MG63 (cell line): ENCODE results near the gene TBX10. TPM values are rescaled to one million over a fixed set of nuclear protein-coding genes. Genes with fewer than 3 reads are reported as not detected.
"Not testable (repeated sequence)": the region's sequence is repeated elsewhere in the genome, so short reads cannot be mapped to it uniquely, and the experiment has no call there.

ENCODE experiments used
- DNase-seq: peaks from one replicate; pipeline ENCODE4 v3.0.0-alpha.2; 2020
- H3K27me3 ChIP-seq: fragments of 250-450 bp; sonication (Bioruptor Pico); 2 replicates; pipeline ENCODE4 v1.5.1; 2020; ENCODE audit warnings: mild to moderate bottlenecking, moderate library complexity
- H3K36me3 ChIP-seq: fragments of 250-450 bp; sonication (Bioruptor Pico); 2 replicates; pipeline ENCODE4 v1.5.1; 2020; ENCODE audit warnings: mild to moderate bottlenecking, moderate library complexity
- H3K4me3 ChIP-seq: fragments of 250-450 bp; sonication (Bioruptor Pico); 2 replicates; pipeline ENCODE4 v1.5.1; 2020; ENCODE audit warnings: mild to moderate bottlenecking, moderate library complexity
- H3K9me3 ChIP-seq: fragments of 250-450 bp; sonication (Bioruptor Pico); 2 replicates; pipeline ENCODE4 v1.5.1; 2020; ENCODE audit warnings: mild to moderate bottlenecking, moderate library complexity
- total RNA-seq: library from RNA; depleted of rRNA; stranded (reverse); fragments of >200 nt; shearing (Covaris generic); gene quantifications from 2 replicates; pipeline ENCODE4 v1.2.3, GENCODE V29; 2014; ENCODE audit warnings: low replicate concordance

Gene TBX10
- total RNA-seq, 1 experiment from 2014 or later = not detected

DNA sequence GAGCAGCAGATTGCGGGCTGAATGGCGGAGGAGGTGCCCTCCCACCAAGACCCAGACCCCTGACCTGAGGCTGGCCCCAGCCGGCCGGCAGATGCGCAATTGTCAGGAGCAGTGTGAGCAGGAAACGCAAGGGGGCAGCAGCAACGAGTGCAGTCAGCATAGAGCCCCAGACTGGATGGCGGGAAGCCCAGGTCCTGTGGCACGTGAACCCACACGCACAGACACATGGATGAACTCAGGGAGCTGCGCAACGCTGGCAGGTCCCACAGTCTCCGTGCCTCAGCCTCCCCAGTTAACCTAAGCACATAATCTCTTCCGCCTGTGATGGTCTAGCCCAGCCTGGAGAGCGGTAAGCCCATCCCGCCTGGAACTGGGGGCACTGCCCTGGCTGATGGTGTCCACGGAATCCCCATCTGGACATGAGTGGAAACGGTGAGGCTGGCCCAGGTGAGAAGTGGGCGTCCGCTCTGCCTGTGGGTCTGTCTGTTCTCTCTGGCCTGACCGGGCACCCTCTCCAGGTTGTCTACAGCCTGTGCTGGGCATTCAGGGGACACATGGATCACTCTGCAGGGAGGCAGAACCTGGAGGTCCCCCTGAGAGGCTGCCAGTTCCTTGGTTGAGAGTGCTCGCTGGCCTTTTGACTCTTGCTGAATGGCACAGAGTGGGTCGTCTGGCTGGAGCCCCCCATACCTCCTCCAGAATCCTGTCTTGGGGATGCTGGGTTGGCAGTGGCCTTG, 626 bp upstream of the TBX10 start:
- Histone ChIP-seq H3K4me3 (no peak overlapping the region), H3K36me3 (no peaks in the 10 kb centered on the region), H3K27me3 (0 out of 2 replicates have a peak, but pooled peaks cover 3% of the 10 kb centered on the region), H3K9me3 (no peaks in the 10 kb centered on the region)
- DNase-seq = peak; percentile 74

DNA sequence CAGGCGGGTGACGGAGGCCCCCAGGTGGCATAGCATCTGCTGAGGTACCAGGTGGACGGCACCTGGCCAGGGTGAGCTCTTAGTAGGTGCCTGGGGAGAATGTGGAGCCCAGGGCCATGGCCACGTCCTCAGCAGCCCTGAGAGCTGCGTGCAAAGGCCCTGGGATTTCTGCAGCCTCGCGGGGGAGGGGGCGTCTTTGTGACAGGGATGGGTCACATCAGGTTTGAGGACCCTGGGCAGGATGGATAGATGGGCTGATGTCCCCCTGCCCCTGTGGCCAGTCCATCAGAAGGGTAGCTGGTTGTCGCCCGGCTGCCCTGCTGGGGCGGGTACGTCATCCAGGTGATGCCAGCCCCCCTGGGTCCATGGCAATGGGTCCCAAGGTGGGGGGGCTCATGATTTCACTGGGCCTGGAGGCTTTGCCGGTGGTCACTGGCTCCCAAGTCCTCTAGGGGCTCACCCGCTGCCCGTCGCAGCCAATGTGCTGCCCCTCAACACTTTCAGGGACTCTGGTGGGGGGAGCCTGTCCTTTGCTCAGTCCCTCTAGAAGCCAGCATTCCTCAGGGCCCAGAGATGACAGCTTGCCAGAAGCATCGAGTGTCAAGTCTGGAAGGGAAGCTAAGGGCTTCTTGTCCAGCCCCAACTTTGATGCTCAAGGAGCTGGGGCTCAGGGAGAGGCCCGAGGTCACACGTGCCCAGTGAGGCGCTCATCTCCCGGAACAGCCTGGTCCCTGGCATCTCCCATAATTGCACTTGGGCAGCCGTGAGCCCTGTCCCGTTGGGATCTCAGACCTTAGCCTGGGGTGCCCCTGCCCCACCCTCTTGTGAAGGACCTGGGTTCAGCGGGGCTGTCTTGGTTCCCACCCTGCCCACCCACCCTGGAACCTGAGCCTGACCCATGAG, 777 bp downstream of the TBX10 start:
- Histone ChIP-seq H3K27me3 (0 out of 2 replicates have a peak, but pooled peaks cover 3% of the 10 kb centered on the region), H3K36me3 (no peaks in the 10 kb centered on the region), H3K4me3 (no peak overlapping the region), H3K9me3 (no peaks in the 10 kb centered on the region)
- DNase-seq = no peak

GRCh38 chr11:67637441-67637840, 2.1 kb downstream of the TBX10 start:
- H3K36me3 ChIP-seq, H3K9me3 ChIP-seq, DNase-seq, H3K4me3 ChIP-seq, H3K27me3 ChIP-seq: not testable (repeated sequence)

DNA sequence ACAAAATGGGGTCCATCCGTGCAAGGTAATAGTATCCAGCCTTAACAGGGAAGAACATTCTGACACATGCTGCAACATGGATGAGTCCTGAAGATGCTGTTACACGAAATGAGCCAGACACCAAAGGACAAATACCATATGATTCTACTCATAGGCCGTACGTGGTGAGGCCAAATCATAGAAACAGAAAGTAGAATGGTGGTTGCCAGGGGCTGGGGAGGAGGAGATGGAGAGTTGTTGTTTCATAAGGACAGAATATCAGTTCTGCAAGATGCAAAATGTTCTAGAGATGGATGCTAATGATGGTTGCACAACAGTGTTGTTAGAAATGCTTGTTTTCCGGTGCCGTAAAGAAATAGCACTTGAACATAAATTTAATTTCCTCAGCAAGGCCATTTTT, 2.6 kb downstream of the TBX10 start:
- 0 out of 2 replicates have a peak, but pooled peaks cover 3% of the 10 kb centered on the region for H3K27me3 ChIP-seq
- no peak for DNase-seq
- H3K9me3 ChIP-seq = no peaks in the 10 kb centered on the region
- no peak overlapping the region for H3K4me3 ChIP-seq
- H3K36me3 ChIP-seq = no peaks in the 10 kb centered on the region

DNA sequence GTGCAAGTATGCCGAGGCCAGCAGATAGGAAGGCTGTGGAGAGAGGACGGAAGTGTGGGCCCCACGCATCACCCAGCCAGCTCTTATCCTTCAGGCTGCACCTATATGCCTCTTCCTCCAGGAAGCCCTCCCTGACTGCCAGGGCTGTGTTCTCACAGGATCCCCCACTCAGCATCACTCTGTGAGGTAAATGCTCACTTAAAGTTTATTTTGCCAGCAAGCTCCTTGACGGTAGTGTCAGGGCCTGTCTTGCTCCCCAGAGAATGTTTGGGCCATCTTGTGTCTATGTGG, 4.4 kb downstream of the TBX10 start:
- H3K9me3 ChIP-seq = no peaks in the 10 kb centered on the region
- H3K36me3 ChIP-seq = no peaks in the 10 kb centered on the region
- no peak for DNase-seq
- 0 out of 2 replicates have a peak, but pooled peaks cover 3% of the 10 kb centered on the region for H3K27me3 ChIP-seq
- H3K4me3 ChIP-seq = no peak overlapping the region

DNA sequence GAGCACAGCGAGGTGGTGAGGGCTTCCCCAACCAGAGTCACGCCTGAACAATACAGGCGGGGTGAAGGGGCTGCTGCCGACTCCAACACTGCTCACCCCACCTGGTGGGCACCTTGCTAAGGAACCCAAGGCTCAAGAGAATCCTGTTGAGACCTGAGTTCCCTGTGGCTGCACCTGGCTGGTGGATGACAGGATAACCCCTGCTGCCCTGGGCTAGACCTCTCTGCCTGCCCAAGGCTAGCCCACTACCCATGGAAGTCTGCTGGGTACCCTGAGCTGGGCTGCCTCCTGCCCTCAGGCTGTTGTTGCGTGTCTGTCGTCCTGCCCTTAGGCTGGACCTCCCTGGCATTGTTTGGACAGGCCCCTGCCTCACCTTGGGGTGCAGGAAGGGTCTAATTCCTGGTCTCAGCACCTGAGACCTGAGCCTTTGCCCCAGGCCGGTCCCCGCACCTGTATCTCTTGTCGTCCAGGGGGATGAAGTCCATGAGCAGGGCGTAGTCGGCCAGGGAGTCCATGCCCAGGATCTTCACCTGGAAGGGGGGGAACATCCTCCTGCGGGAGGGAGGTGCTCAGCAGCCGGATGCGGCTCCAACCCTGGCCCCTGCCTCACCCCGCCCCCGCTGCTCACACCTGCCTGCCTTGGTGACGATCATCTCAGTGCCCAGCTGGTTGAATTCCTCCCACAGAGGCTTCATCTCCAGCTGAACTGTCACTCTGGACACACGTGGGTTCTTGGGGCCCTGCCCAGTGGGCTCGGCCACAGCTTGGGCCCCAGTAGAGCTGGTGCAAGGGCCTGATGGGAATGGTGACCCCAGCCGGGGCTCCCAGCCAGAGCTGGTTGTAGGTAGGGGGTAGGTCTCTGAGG, 5.0 kb downstream of the TBX10 start:
- no peak for DNase-seq
- H3K36me3 ChIP-seq = no peaks in the 10 kb centered on the region
- 0 out of 2 replicates have a peak, but pooled peaks cover 1% of the 10 kb centered on the region for H3K27me3 ChIP-seq
- H3K9me3 ChIP-seq = no peaks in the 10 kb centered on the region
- H3K4me3 ChIP-seq = no peak overlapping the region

GRCh38 chr11:67633758-67634365, 5.7 kb downstream of the TBX10 start:
- no peak for DNase-seq
- Histone ChIP-seq H3K9me3 (no peaks in the 10 kb centered on the region), H3K27me3 (no peaks in the 10 kb centered on the region), H3K36me3 (no peaks in the 10 kb centered on the region), H3K4me3 (no peak overlapping the region)

DNA sequence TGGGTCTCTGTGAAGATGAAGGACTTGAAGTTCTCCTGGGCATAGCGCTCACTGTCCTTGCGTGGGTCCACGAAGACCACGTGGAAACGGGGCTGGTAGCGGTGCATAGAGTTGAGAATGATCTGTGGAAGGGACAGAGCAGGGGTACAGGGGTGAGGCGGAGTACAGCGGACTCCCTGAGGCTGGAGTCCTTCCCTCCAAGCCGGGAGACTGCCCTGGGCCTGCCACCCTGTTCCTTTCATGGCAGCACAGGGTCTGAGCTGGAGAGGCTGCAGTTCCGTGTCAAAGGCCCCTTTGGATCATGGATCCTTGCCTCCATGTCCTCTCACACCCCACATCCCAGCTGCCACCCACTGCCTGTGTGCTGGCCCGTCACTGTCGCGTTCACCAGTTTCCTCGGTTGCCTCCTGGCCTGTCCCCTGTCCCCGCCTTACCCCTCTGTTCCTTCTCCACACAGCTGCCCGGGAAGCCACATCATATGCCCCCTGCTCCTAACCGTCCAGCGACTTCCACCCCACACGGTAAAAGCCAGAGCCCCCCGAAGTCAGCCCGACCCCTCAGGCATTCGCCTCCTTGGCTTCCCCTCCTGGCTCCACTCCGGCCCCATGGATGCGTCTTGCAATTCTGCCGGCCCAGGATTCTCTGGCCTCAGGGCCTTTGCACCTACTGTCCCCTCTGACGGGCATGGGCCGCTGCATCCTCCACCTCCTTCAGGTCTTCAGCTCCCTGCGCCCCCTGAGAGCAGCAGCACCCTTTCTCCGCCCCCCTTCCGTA, 6.4 kb downstream of the TBX10 start:
- DNase-seq = no peak
- Histone ChIP-seq H3K27me3 (no peaks in the 10 kb centered on the region), H3K36me3 (no peaks in the 10 kb centered on the region), H3K4me3 (no peak overlapping the region), H3K9me3 (no peaks in the 10 kb centered on the region)

DNA sequence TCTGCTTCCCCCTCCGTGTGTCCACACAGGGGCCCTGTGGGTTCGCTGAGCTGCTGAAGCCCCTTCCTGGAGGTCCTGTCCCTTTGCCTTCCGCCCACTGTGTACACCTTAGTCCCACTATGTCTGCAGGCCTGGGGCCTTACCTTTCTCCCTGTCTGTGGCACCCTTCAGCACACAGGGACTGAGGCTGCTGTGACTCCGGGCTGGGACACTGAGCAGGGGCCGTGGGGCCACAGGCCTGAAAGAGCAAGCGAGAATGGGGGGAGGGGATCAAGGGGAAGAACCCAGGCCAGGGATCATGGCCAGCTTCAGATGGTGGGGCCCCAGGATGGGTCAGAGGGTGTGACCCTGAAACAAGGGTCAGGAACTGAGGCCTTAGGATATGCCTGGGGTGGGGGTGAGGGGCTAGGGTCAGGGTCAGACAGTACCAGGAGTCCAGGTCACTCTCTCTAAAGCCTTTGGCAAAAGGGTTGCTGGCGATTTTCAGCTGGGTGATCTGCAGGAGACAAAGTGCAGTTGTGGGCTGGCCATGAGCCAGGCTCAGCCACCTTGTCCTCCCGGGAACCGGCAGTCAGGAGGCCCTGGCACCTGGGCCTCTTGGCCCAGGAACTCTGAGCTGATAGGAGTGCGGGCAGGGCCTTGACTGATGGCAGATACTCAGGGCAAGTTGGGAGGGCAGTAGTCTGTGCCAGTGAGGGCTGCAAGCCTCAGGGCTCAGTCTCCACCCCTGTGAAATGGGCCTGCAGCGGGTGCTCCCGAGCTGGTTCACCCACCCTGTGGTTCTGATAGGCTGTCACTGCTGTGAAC, 7.2 kb downstream of the TBX10 start:
- H3K9me3 ChIP-seq = no peaks in the 10 kb centered on the region
- H3K36me3 ChIP-seq = no peaks in the 10 kb centered on the region
- DNase-seq = no peak

DNA sequence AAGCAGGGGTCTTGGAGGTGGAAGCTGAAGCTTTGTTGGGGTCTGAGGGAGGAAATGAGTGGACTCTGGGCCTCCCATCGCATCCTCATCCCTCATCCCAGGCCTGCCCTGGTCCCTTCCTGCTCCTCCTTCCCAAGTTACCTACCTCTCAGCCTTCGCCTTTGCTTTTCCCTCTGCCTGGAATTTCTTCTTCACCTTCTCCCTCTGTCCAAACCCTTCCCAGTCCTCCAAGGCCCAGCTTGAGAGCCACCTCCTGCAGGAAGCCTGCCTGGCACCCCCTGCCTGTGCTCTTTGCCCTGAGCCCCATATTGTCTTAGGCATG, 7.7 kb downstream of the TBX10 start:
- no peak for DNase-seq
- no peaks in the 10 kb centered on the region for H3K9me3 ChIP-seq
- H3K36me3 ChIP-seq = no peaks in the 10 kb centered on the region

More for the DNA sequence above, 7.2 kb downstream of the TBX10 start:
- Histone ChIP-seq H3K27me3 (no peaks in the 10 kb centered on the region), H3K4me3 (no peak overlapping the region)

GRCh38 chr11:67631411-67631810, 8.2 kb downstream of the TBX10 start:
- no peak overlapping the region for H3K4me3 ChIP-seq
- no peak for DNase-seq

More for the DNA sequence above, 7.7 kb downstream of the TBX10 start:
- Histone ChIP-seq H3K27me3 (no peaks in the 10 kb centered on the region), H3K4me3 (no peak overlapping the region)

GRCh38 chr11:67630943-67631331, 8.6 kb downstream of the TBX10 start:
- DNase-seq = no peak
- Histone ChIP-seq H3K9me3 (no peaks in the 10 kb centered on the region), H3K27me3 (no peaks in the 10 kb centered on the region), H3K36me3 (no peaks in the 10 kb centered on the region), H3K4me3 (peak overlapping the region; percentile 79)

More at GRCh38 chr11:67631411-67631810, 8.2 kb downstream of the TBX10 start:
- Histone ChIP-seq H3K27me3 (no peaks in the 10 kb centered on the region), H3K9me3 (no peaks in the 10 kb centered on the region), H3K36me3 (no peaks in the 10 kb centered on the region)

GRCh38 chr11:67630228-67630942, 9.2 kb downstream of the TBX10 start:
- Histone ChIP-seq H3K9me3 (no peaks in the 10 kb centered on the region), H3K36me3 (no peaks in the 10 kb centered on the region), H3K27me3 (no peaks in the 10 kb centered on the region), H3K4me3 (peak overlapping the region; percentile 79)
- DNase-seq = peak; percentile 97

- H3K27me3 ChIP-seq = no peaks in the 10 kb centered on the region
- H3K4me3 ChIP-seq = peak within 1 kb of the TSS; percentile 79
- no peaks in the 10 kb centered on the region for H3K36me3 ChIP-seq
- no peaks in the 10 kb centered on the region for H3K9me3 ChIP-seq
- peak; percentile 80 for DNase-seq
Measured at GRCh38 chr11:67629386-67630227, 10.0 kb downstream of the TBX10 start, which contains the start of gene NUDT8. TSS of gene NUDT8 (minus strand) at chr11:67629937. CDS start at chr11:67629911, 26 bp downstream.
